Nucleus accumbens (tissue), 56 donors: Measurements from ENCODE around the gene NR1D1.

ENCODE experiments used
- DNase-seq, 56 donors: peaks; one replicate each; lab custom pipeline; 2025; lab: John Stamatoyannopoulos, UW

Gene NR1D1

DNA sequence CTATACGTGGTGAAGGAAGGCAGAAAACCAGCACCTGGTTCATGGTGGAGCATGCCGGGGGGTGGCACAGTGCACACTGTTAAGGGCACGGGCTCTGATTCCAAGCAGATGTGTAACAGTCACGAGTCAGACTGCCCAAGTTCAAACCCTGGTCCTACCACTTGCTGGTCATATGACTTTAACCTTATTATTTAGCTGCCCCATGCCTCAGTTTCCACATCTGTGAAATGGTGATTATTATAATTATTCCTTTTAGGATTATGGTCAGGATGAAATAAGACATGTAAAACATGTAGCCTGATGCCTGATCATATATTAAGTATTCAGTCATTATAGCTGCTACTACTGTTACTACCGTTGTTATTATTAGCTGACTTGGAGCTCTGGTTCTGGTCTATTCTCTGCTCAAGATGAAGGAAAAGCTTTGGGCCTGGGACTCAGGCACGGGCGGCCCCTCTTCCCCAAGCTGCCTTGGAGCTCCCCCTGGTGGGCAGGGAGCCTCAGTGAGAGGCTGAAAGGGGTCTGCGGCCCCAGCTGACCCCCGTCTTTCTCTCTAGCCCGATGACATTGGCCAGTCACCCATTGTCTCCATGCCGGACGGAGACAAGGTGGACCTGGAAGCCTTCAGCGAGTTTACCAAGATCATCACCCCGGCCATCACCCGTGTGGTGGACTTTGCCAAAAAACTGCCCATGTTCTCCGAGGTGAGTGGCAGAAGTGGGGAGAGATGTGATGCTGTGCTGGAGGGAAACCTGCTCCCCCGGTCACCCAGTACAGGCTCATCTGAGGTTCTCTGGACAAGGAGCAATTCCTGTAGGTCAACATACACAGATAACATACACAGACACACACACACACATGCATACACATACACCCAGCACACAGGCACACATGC lies 14.0 kb downstream of the NR1D1 start:
- DNase-seq = peak in 11 of 56 donors; percentile 16 to 72 (median 33)

- DNase-seq = no peak
These were observed 15.9 kb downstream of the NR1D1 start for GRCh38 chr17:40084477-40084876.

DNA sequence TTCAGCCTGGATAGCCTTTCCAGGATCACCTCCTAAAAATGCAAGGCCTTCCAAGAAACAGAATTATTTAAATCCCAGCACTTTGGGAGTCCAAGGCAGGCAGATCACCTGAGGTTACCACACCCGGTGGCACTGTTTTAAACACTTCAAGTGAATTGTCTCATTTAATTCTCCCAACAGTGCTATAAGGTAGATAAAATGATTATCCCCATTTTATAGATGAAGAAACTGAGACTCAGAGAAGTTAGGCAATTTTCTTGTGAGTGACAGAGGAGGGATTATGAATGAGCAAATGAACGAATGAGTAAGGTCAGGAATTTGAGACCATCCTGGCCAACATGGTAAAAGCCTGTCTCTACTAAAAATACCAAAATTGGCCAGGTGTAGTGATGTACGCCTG lies 20.8 kb downstream of the NR1D1 start:
- DNase-seq = no peak

- DNase-seq = no peak
These were observed 23.8 kb downstream of the NR1D1 start for GRCh38 chr17:40076591-40076990.

- no peak for DNase-seq
These were observed 24.4 kb downstream of the NR1D1 start for GRCh38 chr17:40075942-40076498.

DNA sequence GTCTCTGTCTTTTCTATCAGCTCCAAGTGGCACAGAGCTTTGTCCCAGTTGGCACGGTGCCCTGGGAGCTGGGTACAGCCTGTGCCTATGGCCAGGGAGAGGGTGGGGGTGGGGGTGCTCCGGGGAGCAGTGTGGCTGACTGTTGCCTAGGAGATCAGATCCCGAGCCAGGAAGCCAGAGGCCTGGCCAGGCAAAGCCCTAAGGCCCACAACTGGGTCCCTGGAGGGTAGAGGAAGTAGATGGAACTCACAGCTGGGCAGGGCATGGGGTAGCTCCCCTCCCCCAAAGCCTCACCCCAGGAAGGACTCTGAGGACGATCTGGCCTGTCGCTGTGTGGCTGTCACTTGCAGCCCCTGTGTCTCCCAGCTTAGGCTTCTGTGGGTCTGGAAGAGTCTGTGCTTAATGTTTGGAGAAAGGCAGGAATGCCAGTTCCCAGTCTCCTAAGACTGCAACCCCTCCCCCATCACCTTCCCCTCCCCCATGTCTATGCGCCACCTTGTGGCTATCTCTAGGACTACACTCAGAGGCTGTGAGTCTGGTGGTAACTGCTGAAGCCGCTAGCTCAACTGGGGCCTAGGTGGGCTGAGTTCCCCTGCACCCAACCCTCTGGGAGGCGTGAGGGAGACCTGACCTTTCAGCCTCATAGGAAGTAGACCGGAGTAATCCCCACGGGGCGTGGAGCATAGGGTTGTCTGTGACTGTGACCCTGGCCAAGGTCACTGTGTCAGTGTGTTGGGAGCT lies 25.0 kb downstream of the NR1D1 start:
- peak in 52 of 56 donors; percentile 53 to 89 (median 80) for DNase-seq

- DNase-seq = peak in 1 of 56 donors; percentile 65
These were observed 25.6 kb downstream of the NR1D1 start for GRCh38 chr17:40074871-40075200.

GRCh38 chr17:40074175-40074512 lies 26.2 kb downstream of the NR1D1 start:
- DNase-seq = peak in 1 of 56 donors; percentile 25

DNA sequence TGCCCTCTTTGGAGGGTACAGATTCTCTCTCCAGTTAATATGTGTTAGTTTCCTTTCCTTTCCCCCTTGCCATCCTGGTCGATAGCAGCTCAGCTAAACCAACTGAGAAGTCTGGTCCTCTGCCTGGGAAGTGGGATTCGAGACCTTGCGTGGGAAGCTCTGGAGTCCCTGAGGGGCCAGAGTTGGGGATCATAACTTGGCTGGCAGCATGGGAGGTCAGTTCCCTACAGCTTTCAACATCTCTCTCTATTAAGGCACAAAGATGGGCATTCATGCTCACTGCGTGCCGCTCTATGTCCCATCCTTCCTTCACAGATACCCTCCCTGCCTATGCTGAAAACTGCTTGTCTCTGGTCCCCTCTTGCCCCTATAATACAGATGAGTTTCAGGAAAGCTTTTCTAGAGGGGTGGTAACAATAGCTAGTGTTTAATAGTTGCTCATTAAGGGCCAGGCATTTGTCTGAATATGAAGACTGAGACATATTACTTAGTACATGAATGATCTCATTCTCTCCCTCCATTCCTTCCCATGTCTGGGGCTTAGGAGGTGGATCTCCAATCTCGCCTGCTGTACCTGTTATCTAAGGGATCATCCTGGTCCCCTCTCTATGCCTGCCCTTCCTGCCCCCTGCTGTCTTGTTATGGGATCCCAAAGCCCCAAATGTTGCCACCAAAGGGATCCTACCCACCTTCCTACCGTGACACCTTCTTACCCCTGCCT lies 26.8 kb downstream of the NR1D1 start:
- peak in 3 of 56 donors; percentile 24 to 33 (median 32) for DNase-seq

DNA sequence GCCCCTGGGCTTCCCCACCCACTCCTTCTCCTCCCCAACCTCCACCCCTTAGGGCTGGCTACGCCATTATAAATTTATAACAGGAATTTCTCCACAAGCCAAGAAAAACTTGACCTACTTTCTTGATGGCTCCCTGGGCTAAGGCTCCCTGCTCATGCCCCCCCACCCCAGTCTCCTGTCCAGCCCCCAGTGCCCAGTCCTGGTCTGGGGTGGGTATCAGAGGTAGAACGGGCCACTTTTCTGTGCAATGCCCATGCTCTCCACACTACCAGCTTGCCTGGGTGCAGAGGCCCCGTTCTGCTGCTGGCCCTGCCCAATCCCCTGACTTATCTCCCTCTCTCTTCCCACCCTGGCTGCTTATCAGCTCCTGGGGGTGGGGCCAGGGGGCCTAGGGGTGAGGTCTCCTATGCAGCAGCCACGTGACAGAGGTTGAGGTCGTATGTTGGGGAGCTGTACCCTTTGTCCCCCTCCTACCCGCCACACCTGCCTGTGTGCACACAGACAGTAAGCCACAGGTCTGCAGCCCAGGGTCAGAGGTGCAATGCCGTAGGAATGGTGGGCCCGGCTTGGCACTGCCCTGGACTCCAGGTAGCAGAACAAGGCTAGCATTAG lies 27.5 kb downstream of the NR1D1 start:
- DNase-seq = peak in 2 of 56 donors; percentile 62 to 68

GRCh38 chr17:40072040-40072734 lies 28.2 kb downstream of the NR1D1 start:
- peak in 54 of 56 donors; percentile 64 to 97 (median 90) for DNase-seq

DNA sequence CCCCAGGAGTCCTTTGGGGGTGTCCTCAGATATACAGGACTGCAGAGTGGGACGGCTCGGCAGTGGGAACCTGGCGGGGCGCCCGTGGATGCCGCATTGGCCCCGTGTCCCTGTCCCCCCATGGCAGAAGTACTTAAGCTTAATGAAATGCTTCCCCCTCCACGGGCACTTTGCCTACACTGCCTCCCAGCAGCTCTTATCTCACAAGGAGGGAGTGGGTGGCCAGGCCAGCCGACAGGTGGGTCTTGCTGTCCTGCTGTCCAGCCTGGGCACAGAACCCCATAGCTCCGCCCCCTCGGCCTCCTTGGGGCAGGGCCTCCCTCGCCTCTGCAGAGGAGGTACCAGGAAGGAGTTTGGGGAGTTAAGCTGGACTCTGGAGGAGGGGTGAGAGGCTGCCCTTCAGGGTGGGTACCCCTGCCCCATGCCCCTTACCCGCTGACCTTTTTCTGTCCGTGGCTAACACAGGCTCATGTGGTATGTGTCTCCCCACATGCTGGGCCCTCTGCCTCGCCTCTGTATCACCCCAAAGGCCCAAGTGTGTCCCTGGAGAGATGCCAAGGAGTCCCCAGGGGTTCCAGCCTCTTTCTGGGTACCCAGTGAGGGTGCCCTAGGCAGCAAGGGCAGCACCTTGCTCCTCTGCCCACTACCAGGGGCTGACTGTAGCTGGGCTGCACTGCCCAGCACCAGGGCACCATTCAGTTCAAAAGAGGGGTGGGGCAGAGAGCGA lies 28.9 kb downstream of the NR1D1 start:
- DNase-seq = peak in 37 of 56 donors; percentile 32 to 80 (median 57)

DNA sequence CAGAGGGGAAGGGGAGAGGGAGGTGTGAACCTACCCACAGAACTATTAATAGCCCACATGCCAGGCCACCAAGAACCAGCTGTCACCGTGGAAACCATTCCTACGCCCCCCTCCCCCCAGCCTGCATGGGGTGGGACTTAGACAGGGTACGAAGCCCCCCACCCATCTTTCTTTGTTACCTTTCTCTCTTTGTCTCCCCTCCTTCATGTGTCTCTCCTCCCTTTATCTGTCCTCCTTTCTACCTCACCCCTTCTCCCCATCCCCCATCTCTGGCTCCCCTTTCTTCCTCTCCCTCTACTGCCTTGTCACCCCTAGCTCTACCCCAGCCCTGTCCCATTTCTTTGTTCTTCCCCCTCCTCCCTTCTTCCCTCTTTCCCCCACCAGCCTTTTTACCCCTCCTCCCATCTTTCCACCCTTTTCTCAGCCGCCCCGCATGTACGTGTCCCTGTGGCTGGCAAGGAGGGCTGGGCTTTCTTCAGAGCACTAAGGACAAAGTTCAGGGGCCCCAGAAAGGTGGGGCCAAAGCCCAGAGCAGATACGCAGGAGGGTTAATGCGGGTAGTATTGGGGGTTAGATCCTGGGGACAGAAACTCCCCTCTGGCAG lies 29.6 kb downstream of the NR1D1 start:
- DNase-seq = peak in 2 of 56 donors; percentile 47 to 51

DNA sequence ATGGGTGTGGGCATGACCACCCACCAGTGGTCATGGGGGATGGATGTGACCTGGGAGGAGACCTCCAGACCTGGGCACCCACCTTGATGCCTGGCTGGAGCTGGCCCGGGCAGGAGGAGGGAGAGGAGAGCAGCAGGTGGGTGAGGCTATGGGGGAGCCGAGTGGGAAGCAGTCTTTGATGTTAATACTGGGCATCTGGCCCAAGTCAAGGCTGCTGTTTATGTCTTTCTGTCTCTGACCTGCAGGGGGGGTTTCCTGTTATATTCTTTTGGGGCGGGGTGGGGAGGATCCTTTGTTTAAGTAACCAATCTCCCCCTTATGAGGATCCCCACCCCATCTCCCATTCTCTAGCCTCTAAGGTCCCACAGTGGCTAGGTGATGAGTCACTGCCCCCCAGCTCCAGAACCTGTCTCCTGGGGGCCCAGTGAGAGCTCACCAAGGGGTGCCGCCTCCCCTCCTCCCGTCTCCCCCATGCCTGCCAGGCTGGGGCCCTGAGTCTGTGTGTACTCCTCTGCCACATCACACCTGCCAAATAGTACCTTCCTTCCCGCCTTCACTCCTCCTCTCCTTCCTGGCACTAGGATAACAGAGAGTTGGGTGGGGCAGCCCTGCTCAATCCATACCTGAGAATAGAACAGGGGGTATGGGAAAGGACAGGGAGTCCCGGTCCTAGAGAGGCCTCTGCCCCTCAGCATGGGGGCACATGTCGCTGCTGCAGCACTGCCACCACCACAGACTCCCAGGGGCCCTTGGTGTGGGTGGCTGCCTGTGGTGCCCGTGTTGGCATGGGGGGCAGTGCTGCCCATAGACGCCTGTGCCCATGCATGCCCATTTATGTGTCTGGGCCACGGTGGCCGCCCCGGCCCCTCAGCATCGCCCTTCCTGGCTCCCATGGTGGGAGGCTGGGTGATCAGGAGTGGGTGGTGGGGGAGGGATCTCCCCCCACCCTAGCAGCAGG lies 30.4 kb downstream of the NR1D1 start:
- peak in 37 of 56 donors; percentile 33 to 82 (median 59) for DNase-seq

DNA sequence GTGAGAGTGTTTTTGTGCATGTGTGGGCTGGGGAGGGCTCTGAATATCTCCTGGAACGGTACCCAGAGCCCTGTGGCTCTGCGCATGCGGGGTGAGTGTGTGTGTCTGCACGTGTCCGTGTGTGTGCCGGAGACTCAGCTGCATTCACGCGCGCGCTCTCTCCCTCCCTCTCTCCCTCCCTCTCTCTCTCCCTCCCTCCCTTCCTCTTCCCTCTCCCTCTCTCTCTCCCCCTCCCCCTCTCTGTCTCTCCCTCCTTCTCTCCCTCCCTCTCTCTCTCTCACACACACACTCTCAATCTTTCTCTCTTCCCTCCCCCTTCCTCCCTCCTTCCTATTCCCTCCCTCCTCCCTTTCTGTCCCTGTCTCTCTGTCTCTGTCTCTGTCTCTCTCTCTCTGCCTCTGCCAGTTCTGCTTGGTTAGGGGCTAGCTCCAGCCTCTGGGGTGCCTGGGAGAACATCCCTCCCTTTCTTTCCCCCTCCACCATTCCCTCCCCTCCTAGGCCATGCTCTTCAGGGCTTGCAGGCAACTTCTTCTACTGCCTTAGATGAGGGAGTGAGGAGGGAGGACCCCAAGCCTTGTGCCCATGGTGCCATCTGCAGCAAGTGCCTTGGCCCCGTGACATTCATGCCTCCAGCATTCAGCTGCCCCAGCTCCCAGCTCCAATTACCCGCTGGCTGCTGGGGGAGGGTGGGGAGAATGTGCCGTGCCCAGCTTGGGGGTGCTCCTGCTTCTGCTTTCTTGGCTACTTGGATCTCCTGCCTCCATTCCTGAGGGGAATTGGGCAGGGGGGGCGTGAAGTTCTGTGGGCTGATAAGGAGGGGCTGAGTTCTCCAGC lies 31.3 kb downstream of the NR1D1 start:
- DNase-seq = peak; percentile 24 to 97 (median 91)

GRCh38 chr17:40068584-40068916 lies 31.8 kb downstream of the NR1D1 start:
- peak in 1 of 56 donors; percentile 74 for DNase-seq
